GM12878 (cell line): ENCODE measurements around the gene NR1H4. TPM values are rescaled to one million over a fixed set of nuclear protein-coding genes. Genes with fewer than 3 reads are reported as not detected.

Experiments
- ATAC-seq: fragments of 200-7000 bp; cut with Tn5 transposase; 3 replicates; pipeline ENCODE4 v1.9.1; 2020; ENCODE audit warnings: mild to moderate bottlenecking, moderate library complexity
- BruUV-seq: library from RNA; stranded (reverse); fragments of 400-500 nt; replicated peaks from 2 replicates; lab custom pipeline; 2021; lab: Mats Ljungman, UMichigan
- CTCF ChIA-PET: fragments of 300-600 bp; sonication (Branson Sonifier 250); formaldehyde crosslinking; extraction: SDS; loops from one replicate; lab custom pipeline; 2021; ENCODE audit warnings: inconsistent platforms; lab: Yijun Ruan, JAX
- POLR2A ChIA-PET: fragments of 350-600 bp; formaldehyde crosslinking; extraction: SDS; loops from one replicate; lab custom pipeline; 2021; ENCODE audit warnings: inconsistent platforms; lab: Charles Lee
- RAD21 ChIA-PET: fragments of 300-600 bp; sonication (Branson Sonifier 250); formaldehyde crosslinking; loops from one replicate; lab custom pipeline; 2023; ENCODE audit warnings: antibody characterized with exemption; ENCODE audit not compliant: unreplicated experiment; lab: Charles Lee
- SMC1A ChIA-PET: fragments of 300-600 bp; sonication (Branson Sonifier 250); formaldehyde crosslinking; loops from one replicate; lab custom pipeline; 2023; ENCODE audit not compliant: unreplicated experiment, uncharacterized antibody; lab: Charles Lee
- DNase-seq: peaks from one replicate; pipeline ENCODE4 v3.0.0-alpha.2; 2011; ENCODE audit warnings: low read depth, low spot score
- FAIRE-seq: peaks from 3 replicates; lab custom pipeline; 2011; peaks lifted over from hg19 to GRCh38; lab: Jason Lieb, UNC
- H2AFZ ChIP-seq: 2 replicates; pipeline ENCODE4 v1.6.0; 2011; ENCODE audit warnings: low read depth, low read length, control low read depth; ENCODE audit not compliant: control insufficient read depth
- H3K27ac ChIP-seq: 2 replicates; pipeline ENCODE4 v1.5.1; 2011; ENCODE audit warnings: control low read depth; ENCODE audit not compliant: control insufficient read depth, insufficient read depth
- H3K27me3 ChIP-seq, 2 experiments: replicated peaks in 1 of 2; 2 replicates each; pipeline versions ENCODE4 v1.6.0 to v1.6.1; 2011; ENCODE audit warnings: low read length in 1 of 2; ENCODE audit not compliant: control insufficient read depth in 2 of 2, insufficient read depth in 2 of 2
- H3K36me3 ChIP-seq, 2 experiments: 2 replicates each; pipeline ENCODE4 v1.5.1; 2011; ENCODE audit warnings: low read length in 1 of 2; ENCODE audit not compliant: control insufficient read depth in 2 of 2, insufficient read depth in 2 of 2
- H3K4me1 ChIP-seq: 2 replicates; pipeline ENCODE4 v1.6.1; 2011; ENCODE audit warnings: mild to moderate bottlenecking, low read length, moderate library complexity, mixed read lengths; ENCODE audit not compliant: control insufficient read depth, insufficient read depth
- H3K4me2 ChIP-seq: 2 replicates; pipeline ENCODE4 v1.6.0; 2011; ENCODE audit warnings: control low read depth; ENCODE audit not compliant: control insufficient read depth, insufficient read depth
- H3K4me3 ChIP-seq: fragments of 200-600 bp; sonication (generic); 2 replicates; pipeline ENCODE4 v1.5.1; 2016
- H3K79me2 ChIP-seq: 2 replicates; pipeline ENCODE4 v1.6.0; 2011; ENCODE audit warnings: low read length; ENCODE audit not compliant: control insufficient read depth, insufficient read depth
- H3K9ac ChIP-seq: 2 replicates; pipeline ENCODE4 v1.8.0; 2011; ENCODE audit warnings: low read length, control low read depth, mixed read lengths; ENCODE audit not compliant: control insufficient read depth, insufficient read depth
- H3K9me3 ChIP-seq: replicated peaks from 3 replicates; pipeline ENCODE4 v1.5.1; 2011; ENCODE audit warnings: mild to moderate bottlenecking, low read length; ENCODE audit not compliant: control insufficient read depth, insufficient read depth
- H4K20me1 ChIP-seq: 2 replicates; pipeline ENCODE4 v1.6.0; 2011; ENCODE audit not compliant: control insufficient read depth, insufficient read depth
- ATF7 ChIP-seq: fragments of 450-650 bp; IDR thresholded peaks from 2 replicates; pipeline ENCODE4 v1.6.1; 2016; ENCODE audit warnings: low read depth, mild to moderate bottlenecking
- BACH1 ChIP-seq: fragments of 450-650 bp; IDR thresholded peaks from 2 replicates; pipeline ENCODE4 v1.6.1; 2017; ENCODE audit warnings: mild to moderate bottlenecking, borderline replicate concordance
- CEBPB ChIP-seq, 2 experiments: fragments of 150-350 bp in 1 of 2; IDR thresholded peaks; 2 replicates each; pipeline ENCODE4 v1.6.1; 2012 to 2014; ENCODE audit warnings: low read depth in 2 of 2, low read length in 2 of 2, borderline replicate concordance in 1 of 2, inconsistent platforms in 1 of 2
- CHD1 ChIP-seq: IDR thresholded peaks from 2 replicates; pipeline ENCODE4 v1.6.1; 2012; ENCODE audit warnings: low read depth, low read length, improper control_type of control experiment
- CHD2 ChIP-seq: IDR thresholded peaks from 2 replicates; pipeline ENCODE4 v1.6.1; 2011; ENCODE audit warnings: low read depth, low read length, improper control_type of control experiment, borderline replicate concordance
- CHD4 ChIP-seq: fragments of 200-600 bp; sonication (generic); IDR thresholded peaks from 2 replicates; pipeline ENCODE4 v1.6.1; 2016; ENCODE audit warnings: mild to moderate bottlenecking
- DPF2 ChIP-seq: fragments of 450-650 bp; IDR thresholded peaks from 2 replicates; pipeline ENCODE4 v1.6.1; 2017; ENCODE audit warnings: mild to moderate bottlenecking
- EZH2 ChIP-seq: IDR thresholded peaks from 2 replicates; pipeline ENCODE4 v1.6.1; 2012; ENCODE audit warnings: low read depth, mild to moderate bottlenecking, control low read depth, inconsistent platforms, low read length, borderline replicate concordance; ENCODE audit not compliant: control insufficient read depth
- GABPA ChIP-seq: IDR thresholded peaks from 2 replicates; pipeline ENCODE4 v1.6.1; 2014; ENCODE audit warnings: antibody characterized with exemption, low read depth, mild to moderate bottlenecking, inconsistent platforms
- HDAC6 ChIP-seq: fragments of 200-600 bp; sonication (generic); IDR thresholded peaks from one replicate; pipeline ENCODE4 v1.8.0; 2017; ENCODE audit warnings: antibody characterized with exemption; ENCODE audit not compliant: unreplicated experiment
- KLF5 ChIP-seq: fragments of 450-650 bp; IDR thresholded peaks from 2 replicates; pipeline ENCODE4 v1.6.1; 2014; ENCODE audit warnings: mild to moderate bottlenecking; ENCODE audit not compliant: partially characterized antibody
- NR2F1 ChIP-seq: fragments of 450-650 bp; conservative IDR thresholded peaks from 2 replicates; pipeline ENCODE4 v1.6.1; 2017; ENCODE audit warnings: mild to moderate bottlenecking
- RAD21 ChIP-seq: IDR thresholded peaks from 2 replicates; pipeline ENCODE4 v1.6.1; 2011; ENCODE audit warnings: mild to moderate bottlenecking, low read depth, low read length, moderate library complexity; ENCODE audit not compliant: insufficient read depth
- RCOR1 ChIP-seq: conservative IDR thresholded peaks from 2 replicates; pipeline ENCODE4 v1.6.1; 2012; ENCODE audit warnings: low read depth, low read length, improper control_type of control experiment
- RELA ChIP-seq: fragments of 450-650 bp; IDR thresholded peaks from 2 replicates; pipeline ENCODE4 v1.8.0; 2014; ENCODE audit warnings: borderline replicate concordance; ENCODE audit not compliant: partially characterized antibody
- SMAD5 ChIP-seq: IDR thresholded peaks from 2 replicates; pipeline ENCODE4 v1.6.1; 2016; ENCODE audit warnings: antibody characterized with exemption, low read depth
- STAT3 ChIP-seq: IDR thresholded peaks from 2 replicates; pipeline ENCODE4 v1.6.1; 2011; ENCODE audit warnings: low read depth, low read length, improper control_type of control experiment
- ZBED1 ChIP-seq: IDR thresholded peaks from 2 replicates; pipeline ENCODE4 v1.6.1; 2016; ENCODE audit warnings: borderline replicate concordance
- WGBS: methylation state at CpG from one replicate; pipeline ENCODE4 v1.1.6; 2016; ENCODE audit warnings: low lambda C conversion rate; ENCODE audit not compliant: insufficient replicate concordance, insufficient coverage; ENCODE audit errors: missing lambda C conversion rate; 5-methylcytosine and 5-hydroxymethylcytosine counted together
- in situ Hi-C: fragments of 300-500 bp; cut with MboI; formaldehyde crosslinking; loops from 9 replicates; pipeline ENCODE4 v1.14.3; 2018; ENCODE audit warnings: mixed read lengths
- intact Hi-C: fragments of 100-400 bp; cut with micrococcal nuclease; formaldehyde crosslinking; loops from one replicate; pipeline ENCODE4 v1.14.2; 2022; ENCODE audit not compliant: unreplicated experiment
- polyA plus RNA-seq, 11 experiments: library from polyadenylated mRNA; depleted of rRNA in 4 of 11; unstranded in 6 of 11; stranded (reverse) in 5 of 11; fragments of >200 nt; fragmentation: Nextera tagmentation in 4 of 11; fragmentation: Illumina TruSeq in 1 of 11; extraction: Ambion mirVana in 4 of 11; extraction: Trizol in 1 of 11; gene quantifications; 1 replicate in 1 of 11; 2 replicates in 10 of 11; pipeline versions ENCODE4 v1.2.1 to v1.2.3, GENCODE V29; 2011 to 2016; ENCODE audit warnings: inconsistent platforms in 2 of 11, missing spikeins in 2 of 11, low read depth in 1 of 11
- total RNA-seq, 4 experiments: library from RNA; depleted of rRNA in 3 of 4; stranded (reverse); fragments of >200 nt in 3 of 4; fragmentation: Illumina TruSeq in 1 of 4; extraction: Trizol in 1 of 4; gene quantifications; 2 replicates each; pipeline versions ENCODE4 v1.2.1 to v1.2.3, GENCODE V29; 2013 to 2021
- TF ChIP-seq, protein P1 (sequence below): fragments of 150-350 bp; IDR thresholded peaks from 2 replicates; pipeline ENCODE4 v1.6.1; 2016; ENCODE audit warnings: low read depth, low read length
- TF ChIP-seq, protein P2 (sequence below): IDR thresholded peaks from 2 replicates; pipeline ENCODE4 v1.6.1; 2012; ENCODE audit warnings: low read length, inconsistent platforms

Gene NR1H4
- total and polyA plus RNA-seq, 10 of the 15 experiments (the other 5 are each of a cell fraction or from before 2014, with no cell fraction given) = 0.04 TPM; not detected in 9

DNA sequence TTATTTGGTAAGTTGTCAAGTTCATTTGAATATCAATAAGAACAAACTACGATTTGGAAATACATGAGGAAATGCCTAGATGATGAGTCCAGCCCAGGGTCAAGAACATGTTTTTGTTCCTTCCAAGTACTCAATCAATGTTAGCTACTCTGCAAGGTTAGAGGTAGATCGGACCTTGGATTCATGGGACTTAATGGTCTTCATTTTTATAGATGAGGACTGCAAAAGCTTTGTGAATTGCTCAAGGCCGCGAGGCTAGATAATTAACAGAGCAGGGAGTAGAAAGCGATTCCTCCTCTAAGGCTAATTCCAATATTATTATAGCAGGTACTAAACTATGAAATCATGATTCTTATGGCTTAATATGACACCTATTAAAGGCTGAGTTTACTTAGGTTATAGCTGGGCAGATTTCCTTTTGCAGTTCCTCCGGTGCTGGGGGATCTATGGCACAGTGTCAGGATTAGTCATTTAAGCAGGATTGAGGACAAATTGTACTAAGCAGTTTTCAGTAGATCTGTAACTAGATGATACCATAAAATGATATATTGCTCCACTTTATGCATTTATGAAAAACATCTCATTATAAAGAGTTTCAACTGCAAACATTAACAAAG is 19.8 kb downstream of the NR1H4 start (continued):
- TF ChIP-seq, protein P1, sequence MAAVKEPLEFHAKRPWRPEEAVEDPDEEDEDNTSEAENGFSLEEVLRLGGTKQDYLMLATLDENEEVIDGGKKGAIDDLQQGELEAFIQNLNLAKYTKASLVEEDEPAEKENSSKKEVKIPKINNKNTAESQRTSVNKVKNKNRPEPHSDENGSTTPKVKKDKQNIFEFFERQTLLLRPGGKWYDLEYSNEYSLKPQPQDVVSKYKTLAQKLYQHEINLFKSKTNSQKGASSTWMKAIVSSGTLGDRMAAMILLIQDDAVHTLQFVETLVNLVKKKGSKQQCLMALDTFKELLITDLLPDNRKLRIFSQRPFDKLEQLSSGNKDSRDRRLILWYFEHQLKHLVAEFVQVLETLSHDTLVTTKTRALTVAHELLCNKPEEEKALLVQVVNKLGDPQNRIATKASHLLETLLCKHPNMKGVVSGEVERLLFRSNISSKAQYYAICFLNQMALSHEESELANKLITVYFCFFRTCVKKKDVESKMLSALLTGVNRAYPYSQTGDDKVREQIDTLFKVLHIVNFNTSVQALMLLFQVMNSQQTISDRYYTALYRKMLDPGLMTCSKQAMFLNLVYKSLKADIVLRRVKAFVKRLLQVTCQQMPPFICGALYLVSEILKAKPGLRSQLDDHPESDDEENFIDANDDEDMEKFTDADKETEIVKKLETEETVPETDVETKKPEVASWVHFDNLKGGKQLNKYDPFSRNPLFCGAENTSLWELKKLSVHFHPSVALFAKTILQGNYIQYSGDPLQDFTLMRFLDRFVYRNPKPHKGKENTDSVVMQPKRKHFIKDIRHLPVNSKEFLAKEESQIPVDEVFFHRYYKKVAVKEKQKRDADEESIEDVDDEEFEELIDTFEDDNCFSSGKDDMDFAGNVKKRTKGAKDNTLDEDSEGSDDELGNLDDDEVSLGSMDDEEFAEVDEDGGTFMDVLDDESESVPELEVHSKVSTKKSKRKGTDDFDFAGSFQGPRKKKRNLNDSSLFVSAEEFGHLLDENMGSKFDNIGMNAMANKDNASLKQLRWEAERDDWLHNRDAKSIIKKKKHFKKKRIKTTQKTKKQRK = no peak
- TF ChIP-seq CEBPB (IDR thresholded peaks at IDR 0.05; ENCODE audit: borderline replicate concordance in 1 of 2, low read depth in 2 of 2, low read length in 2 of 2) (no peak), ATF7 (no peak), RCOR1 (no peak), HDAC6 (no peak), SMAD5 (no peak)
- TF ChIP-seq, protein P2, sequence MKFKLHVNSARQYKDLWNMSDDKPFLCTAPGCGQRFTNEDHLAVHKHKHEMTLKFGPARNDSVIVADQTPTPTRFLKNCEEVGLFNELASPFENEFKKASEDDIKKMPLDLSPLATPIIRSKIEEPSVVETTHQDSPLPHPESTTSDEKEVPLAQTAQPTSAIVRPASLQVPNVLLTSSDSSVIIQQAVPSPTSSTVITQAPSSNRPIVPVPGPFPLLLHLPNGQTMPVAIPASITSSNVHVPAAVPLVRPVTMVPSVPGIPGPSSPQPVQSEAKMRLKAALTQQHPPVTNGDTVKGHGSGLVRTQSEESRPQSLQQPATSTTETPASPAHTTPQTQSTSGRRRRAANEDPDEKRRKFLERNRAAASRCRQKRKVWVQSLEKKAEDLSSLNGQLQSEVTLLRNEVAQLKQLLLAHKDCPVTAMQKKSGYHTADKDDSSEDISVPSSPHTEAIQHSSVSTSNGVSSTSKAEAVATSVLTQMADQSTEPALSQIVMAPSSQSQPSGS = no peak

DNA sequence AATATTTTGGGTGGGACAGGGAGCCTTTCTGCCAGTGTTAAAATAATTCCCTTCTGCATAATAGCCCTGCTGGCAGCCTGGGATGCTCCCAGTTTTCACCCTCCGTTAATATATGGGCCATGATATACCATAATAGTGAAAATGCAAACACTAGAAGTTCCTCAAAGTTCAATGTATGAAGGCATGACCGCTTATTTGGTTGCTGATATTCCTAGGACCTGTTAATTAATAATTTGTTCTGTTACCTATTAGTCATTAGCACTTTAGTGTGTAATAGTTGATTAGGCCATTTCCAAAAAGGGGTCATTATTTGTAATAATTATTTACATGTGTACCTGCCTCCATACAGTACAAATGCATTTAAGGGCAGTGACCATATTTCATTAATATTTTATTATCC is 20.4 kb downstream of the NR1H4 start:
- DNase-seq (no peak), FAIRE-seq (no peak), ATAC-seq (no peak)
- no peak overlapping the region for H2AFZ ChIP-seq
- no peaks in the 10 kb centered on the region for H3K27me3 ChIP-seq
- no peaks in the 10 kb centered on the region for H4K20me1 ChIP-seq
- H3K9me3 ChIP-seq = no peaks in the 10 kb centered on the region
- no peak overlapping the region for H3K9ac ChIP-seq
- ChIA-PET POLR2A (no interaction called here), CTCF (no interaction called here), SMC1A (no interaction called here), RAD21 (no interaction called here)
- WGBS = 2% methylated on average over 2 of the region's 2 CpGs
- no peaks in the 10 kb centered on the region for H3K36me3 ChIP-seq
- no peak overlapping the region for H3K4me3 ChIP-seq
- intact Hi-C loops (no loop called here), in situ Hi-C loops (no loop called here)
- no TSS peak for BruUV-seq
- no peaks in the 10 kb centered on the region for H3K4me1 ChIP-seq
- H3K79me2 ChIP-seq = no peaks in the 10 kb centered on the region
- no peak overlapping the region for H3K4me2 ChIP-seq
- no peak overlapping the region for H3K27ac ChIP-seq
- TF ChIP-seq RAD21 = no peak
- TF ChIP-seq BACH1 = no peak
- TF ChIP-seq KLF5 = no peak
- TF ChIP-seq CHD2 = no peak
- no peak for TF ChIP-seq NR2F1
- TF ChIP-seq DPF2 = no peak
- no peak for TF ChIP-seq STAT3
- no peak for TF ChIP-seq EZH2
- no peak for TF ChIP-seq CHD4
- TF ChIP-seq GABPA = no peak
- no peak for TF ChIP-seq RELA
- no peak for TF ChIP-seq CHD1
- no peak for TF ChIP-seq ZBED1
